ENCODE data around the gene PDE1C. TPM values are rescaled to one million over a fixed set of nuclear protein-coding genes. Genes with fewer than 3 reads are reported as not detected.

PDE1C gene
- 12.1 and 13.0 TPM in 2 replicates for total RNA-seq

DNA sequence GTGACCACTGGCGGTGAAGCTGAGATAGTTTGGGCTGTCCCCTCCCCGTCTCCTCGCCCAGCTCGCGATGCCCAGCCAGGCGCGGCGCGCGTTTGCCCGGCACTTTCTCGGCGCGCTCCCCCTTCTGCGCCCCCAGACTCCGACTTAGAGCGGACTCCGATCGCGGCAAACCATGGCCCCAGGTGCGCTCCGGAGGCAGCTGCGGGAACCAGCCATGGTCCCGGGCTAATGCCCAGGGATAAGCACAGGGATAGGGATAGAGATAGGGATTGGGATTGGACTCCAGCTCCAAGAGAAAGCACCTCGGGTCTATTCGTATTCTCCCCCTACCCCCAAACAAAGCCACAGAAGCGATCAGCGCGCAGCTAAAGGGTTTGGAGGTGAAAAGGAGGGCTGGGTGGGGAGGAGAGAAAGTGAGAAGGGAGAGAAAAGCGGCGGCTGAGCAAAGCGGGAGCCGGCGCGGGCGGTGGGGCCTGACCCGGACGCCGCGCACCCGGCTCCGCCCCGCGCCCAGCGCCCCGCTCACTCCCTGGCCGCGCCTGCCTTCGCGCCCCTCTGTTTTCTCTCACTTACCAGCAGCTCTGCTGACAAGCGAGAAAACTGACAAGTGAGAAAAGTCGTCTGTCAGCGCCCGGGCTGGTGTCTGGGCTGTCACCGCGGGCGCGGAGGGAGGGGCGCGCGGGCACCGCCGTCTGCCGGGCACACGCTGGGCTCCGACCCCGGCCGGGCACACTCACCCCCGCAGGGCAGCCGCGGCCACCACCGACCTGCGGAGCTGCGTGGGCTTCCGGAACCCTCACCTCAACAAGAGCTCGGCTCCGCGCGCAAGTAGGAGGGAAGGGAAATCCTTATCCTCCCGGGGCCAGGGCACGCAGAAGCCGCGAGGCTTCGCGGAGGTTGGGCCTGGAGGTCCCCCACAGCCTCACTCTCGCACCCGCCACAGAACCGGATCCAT, at the start of gene PDE1C:
TSS of gene PDE1C (minus strand) at position 2 of the 955 bp plus-strand sequence.

Measured in regular cardiac myocyte (primary cell).